ENCODE data around the gene TNFSF4. TPM values are rescaled to one million over a fixed set of nuclear protein-coding genes. Genes with fewer than 3 reads are reported as not detected.

The TNFSF4 gene
- total and polyA plus RNA-seq, 2 of the 4 experiments (the other 2 are of a cell fraction): 13.4 to 19.7 TPM

- Histone ChIP-seq H3K4ac (ENCODE audit: low read depth, low read length) (no peak overlapping the region), H3K14ac (replicated peaks; ENCODE audit: low read depth, low read length) (no peak overlapping the region), H3K23ac (ENCODE audit: low read depth, low read length) (no peak overlapping the region), H3K9me3 (ENCODE audit: control insufficient read depth, insufficient read depth, low read length) (no peaks in the 10 kb centered on the region), H2AK9ac (replicated peaks; ENCODE audit: low read depth, low read length, poor library complexity) (no peak overlapping the region), H3K36me3 (ENCODE audit: control insufficient read depth, insufficient read depth, low read length) (no peaks in the 10 kb centered on the region), H3K4me2 (ENCODE audit: low read depth, low read length) (no peak overlapping the region), H4K91ac (ENCODE audit: insufficient read depth, low read depth, low read length) (no peak overlapping the region), H4K5ac (ENCODE audit: low read depth, low read length) (no peak overlapping the region), H3K18ac (ENCODE audit: low read depth, low read length) (no peak overlapping the region), H3K79me1 (ENCODE audit: low read depth in 1 of 2, low read length in 2 of 2) (peaks cover 0 to 5% of the 10 kb centered on the region in 2 experiments; a peak in 1 of 4 replicates), H2AK5ac (ENCODE audit: low read depth, low read length) (no peak overlapping the region), H3K27ac (ENCODE audit: insufficient read depth, low read length) (no peak overlapping the region), H2AFZ (replicated peaks; ENCODE audit: low read length, poor library complexity) (no peak overlapping the region), H4K8ac (ENCODE audit: low read depth in 2 of 2, low read length in 2 of 2) (no peak overlapping the region), H2BK20ac (ENCODE audit: low read depth, low read length) (no peak overlapping the region), H3K27me3 (ENCODE audit: control insufficient read depth, insufficient read depth, low read length) (no peaks in the 10 kb centered on the region), H2BK120ac (ENCODE audit: low read depth, low read length) (no peak overlapping the region), H3K56ac (ENCODE audit: extremely low read depth, insufficient read depth, low read length) (no peak overlapping the region), H3K9me1 (ENCODE audit: insufficient read depth, low read length) (no peaks in the 10 kb centered on the region; the same call in 1 of the 2 replicates), H4K20me1 (ENCODE audit: insufficient read depth, low read length) (no peaks in the 10 kb centered on the region), H2BK5ac (ENCODE audit: low read depth, low read length, poor library complexity, severe bottlenecking) (no peak overlapping the region), H3K4me1 (ENCODE audit: control insufficient read depth, insufficient read depth, low read length) (peaks cover 4% of the 10 kb centered on the region), H3K9ac (ENCODE audit: low read depth, low read length) (no peak overlapping the region), H2BK15ac (ENCODE audit: low read depth, low read length) (no peak overlapping the region), H3K4me3 (ENCODE audit: insufficient read depth, low read depth, low read length) (no peak overlapping the region)
- ATAC-seq (ENCODE audit: low read depth) (no peak), DNase-seq (no peak)
- intact Hi-C loops (cut with micrococcal nuclease): no loop called here
- BruUV-seq (replicated peaks): no TSS peak
- in situ Hi-C loops (cut with MboI; ENCODE audit: low sequenced_read_pairs): no loop called here
- POLR2A ChIA-PET (ENCODE audit: unreplicated experiment): no interaction called here
- WGBS, 2 experiments (ENCODE audit: extremely low coverage in 2 of 2, insufficient read length in 1 of 2): no CpG with 5 or more reads among the region's 1 CpG
- no peak for TF ChIP-seq USF2 (IDR thresholded peaks at IDR 0.05; ENCODE audit: low read depth, low read length)
- dilution Hi-C loops (cut with HindIII; ENCODE audit: low sequenced_read_pairs, unreplicated experiment): no loop called here
- CTCF ChIA-PET: no interaction called here
These were observed 3.6 kb upstream of the TNFSF4 start for GRCh38 chr1:173210716-173211231.
